ENCODE measurements around the gene SLIT3. TPM values are rescaled to one million over a fixed set of nuclear protein-coding genes. Genes with fewer than 3 reads are reported as not detected.

Gene SLIT3
- total and polyA plus RNA-seq, 2 donors from 2014 or later: 14.5 to 54.1 TPM

DNA sequence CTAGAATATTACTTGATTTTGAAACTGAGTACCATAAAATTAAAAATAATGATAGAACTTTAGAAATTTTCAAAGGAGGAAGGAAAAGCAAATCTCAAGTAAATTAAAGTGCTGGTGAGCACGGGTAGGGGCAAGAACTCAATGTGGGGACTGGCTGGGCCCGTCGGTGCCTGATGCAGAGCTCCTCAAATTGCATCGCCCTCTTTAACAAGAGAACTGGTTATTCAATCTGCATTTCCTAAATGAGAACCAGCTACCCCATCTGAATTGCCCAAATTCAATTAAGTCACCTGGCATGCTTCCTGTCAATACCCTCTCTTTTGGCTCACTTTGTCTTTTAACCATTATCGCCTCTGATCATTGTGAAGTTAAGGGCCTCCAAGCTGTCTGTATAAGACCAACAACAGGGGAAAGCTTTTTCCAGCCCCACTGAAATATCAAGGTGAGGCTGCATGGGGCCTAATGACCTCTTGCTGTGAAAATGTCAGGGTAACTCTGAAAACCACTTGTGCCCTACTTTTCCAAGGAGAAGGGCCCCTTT is 316.7 kb downstream of the SLIT3 start:
- no peak for FAIRE-seq
- H3K9me3 ChIP-seq (ENCODE audit: control insufficient read depth in 2 of 3, insufficient read depth in 1 of 3, low read length in 3 of 3): no peaks in the 10 kb centered on the region
- DNase-seq: no peak
- intact Hi-C loops (cut with DNase I): loop anchor here (10.0 kb wide), 1 partner anchor 311 kb away; no protein-coding TSS in a partner anchor
- no peak overlapping the region for H3K27ac ChIP-seq (ENCODE audit: low read depth in 2 of 2, low read length in 2 of 2)
- H3K4me1 ChIP-seq (ENCODE audit: control insufficient read depth in 2 of 3, insufficient read depth in 2 of 3, low read depth in 1 of 3, low read length in 3 of 3): no peaks in the 10 kb centered on the region
- no peaks in the 10 kb centered on the region for H3K27me3 ChIP-seq (ENCODE audit: control insufficient read depth, insufficient read depth, low read length)
- H3K9ac ChIP-seq (ENCODE audit: low read length in 3 of 3): no peak overlapping the region
- H3K36me3 ChIP-seq (ENCODE audit: control insufficient read depth in 2 of 3, insufficient read depth in 3 of 3, low read length in 3 of 3): no peaks in the 10 kb centered on the region
- H3K4me3 ChIP-seq (ENCODE audit: low read length in 3 of 3): no peak overlapping the region
- TF ChIP-seq, protein P1, sequence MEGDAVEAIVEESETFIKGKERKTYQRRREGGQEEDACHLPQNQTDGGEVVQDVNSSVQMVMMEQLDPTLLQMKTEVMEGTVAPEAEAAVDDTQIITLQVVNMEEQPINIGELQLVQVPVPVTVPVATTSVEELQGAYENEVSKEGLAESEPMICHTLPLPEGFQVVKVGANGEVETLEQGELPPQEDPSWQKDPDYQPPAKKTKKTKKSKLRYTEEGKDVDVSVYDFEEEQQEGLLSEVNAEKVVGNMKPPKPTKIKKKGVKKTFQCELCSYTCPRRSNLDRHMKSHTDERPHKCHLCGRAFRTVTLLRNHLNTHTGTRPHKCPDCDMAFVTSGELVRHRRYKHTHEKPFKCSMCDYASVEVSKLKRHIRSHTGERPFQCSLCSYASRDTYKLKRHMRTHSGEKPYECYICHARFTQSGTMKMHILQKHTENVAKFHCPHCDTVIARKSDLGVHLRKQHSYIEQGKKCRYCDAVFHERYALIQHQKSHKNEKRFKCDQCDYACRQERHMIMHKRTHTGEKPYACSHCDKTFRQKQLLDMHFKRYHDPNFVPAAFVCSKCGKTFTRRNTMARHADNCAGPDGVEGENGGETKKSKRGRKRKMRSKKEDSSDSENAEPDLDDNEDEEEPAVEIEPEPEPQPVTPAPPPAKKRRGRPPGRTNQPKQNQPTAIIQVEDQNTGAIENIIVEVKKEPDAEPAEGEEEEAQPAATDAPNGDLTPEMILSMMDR (IDR thresholded peaks at IDR 0.05; ENCODE audit: borderline replicate concordance, extremely low read depth, insufficient read depth): no peak

- no peak overlapping the region for H3K4me3 ChIP-seq (ENCODE audit: low read length in 3 of 3)
- H3K27ac ChIP-seq (ENCODE audit: low read depth in 2 of 2, low read length in 2 of 2): no peak overlapping the region
- H3K9me3 ChIP-seq (ENCODE audit: control insufficient read depth in 2 of 3, insufficient read depth in 1 of 3, low read length in 3 of 3): no peaks in the 10 kb centered on the region
- H3K27me3 ChIP-seq (ENCODE audit: control insufficient read depth, insufficient read depth, low read length): no peaks in the 10 kb centered on the region
- intact Hi-C loops (cut with DNase I): no loop called here
- no peaks in the 10 kb centered on the region for H3K36me3 ChIP-seq (ENCODE audit: control insufficient read depth in 2 of 3, insufficient read depth in 3 of 3, low read length in 3 of 3)
- DNase-seq (no peak), FAIRE-seq (no peak)
- TF ChIP-seq, protein P1 (IDR thresholded peaks at IDR 0.05; ENCODE audit: borderline replicate concordance, extremely low read depth, insufficient read depth): no peak
- H3K9ac ChIP-seq (ENCODE audit: low read length in 3 of 3): no peak overlapping the region
- peaks cover 5 to 11% (median 5%) of the 10 kb centered on the region in 3 donors for H3K4me1 ChIP-seq (ENCODE audit: control insufficient read depth in 2 of 3, insufficient read depth in 2 of 3, low read depth in 1 of 3, low read length in 3 of 3)
Measured at GRCh38 chr5:168979135-168979534, 321.8 kb downstream of the SLIT3 start.

DNA sequence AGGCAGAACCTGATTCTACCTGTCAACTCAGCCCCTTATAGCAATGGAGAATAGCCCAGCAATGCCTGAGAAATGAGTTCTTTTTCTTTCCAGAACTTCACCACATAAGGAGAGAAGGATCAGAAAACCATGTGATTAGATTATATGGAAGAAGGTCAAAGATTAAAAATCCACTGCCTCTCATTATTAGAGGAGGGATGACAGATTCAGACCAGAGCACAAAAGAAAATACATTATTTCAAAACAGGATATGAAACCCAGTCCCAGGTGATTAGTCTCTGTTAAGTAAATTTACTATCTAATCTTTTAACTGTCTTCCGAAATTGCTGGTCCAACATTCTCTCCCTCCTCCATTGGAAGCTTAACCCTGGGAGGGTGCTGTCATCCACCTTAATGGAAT is 322.4 kb downstream of the SLIT3 start:
- no peaks in the 10 kb centered on the region for H3K36me3 ChIP-seq (ENCODE audit: control insufficient read depth in 2 of 3, insufficient read depth in 3 of 3, low read length in 3 of 3)
- no peak overlapping the region for H3K27ac ChIP-seq (ENCODE audit: low read depth in 2 of 2, low read length in 2 of 2)
- TF ChIP-seq, protein P1 (IDR thresholded peaks at IDR 0.05; ENCODE audit: borderline replicate concordance, extremely low read depth, insufficient read depth): no peak
- no peaks in the 10 kb centered on the region for H3K9me3 ChIP-seq (ENCODE audit: control insufficient read depth in 2 of 3, insufficient read depth in 1 of 3, low read length in 3 of 3)
- no peak overlapping the region for H3K4me3 ChIP-seq (ENCODE audit: low read length in 3 of 3)
- H3K9ac ChIP-seq (ENCODE audit: low read length in 3 of 3): no peak overlapping the region
- FAIRE-seq (no peak), DNase-seq (no peak)
- no peaks in the 10 kb centered on the region for H3K27me3 ChIP-seq (ENCODE audit: control insufficient read depth, insufficient read depth, low read length)
- intact Hi-C loops (cut with DNase I): no loop called here
- peaks cover 5 to 11% (median 5%) of the 10 kb centered on the region in 3 donors for H3K4me1 ChIP-seq (ENCODE audit: control insufficient read depth in 2 of 3, insufficient read depth in 2 of 3, low read depth in 1 of 3, low read length in 3 of 3)

GRCh38 chr5:168978015-168978414 is 322.9 kb downstream of the SLIT3 start:
- Histone ChIP-seq H3K27ac (ENCODE audit: low read depth in 2 of 2, low read length in 2 of 2) (no peak overlapping the region), H3K36me3 (ENCODE audit: control insufficient read depth in 2 of 3, insufficient read depth in 3 of 3, low read length in 3 of 3) (no peaks in the 10 kb centered on the region), H3K9ac (ENCODE audit: low read length in 3 of 3) (no peak overlapping the region), H3K4me3 (ENCODE audit: low read length in 3 of 3) (no peak overlapping the region), H3K27me3 (ENCODE audit: control insufficient read depth, insufficient read depth, low read length) (no peaks in the 10 kb centered on the region), H3K4me1 (ENCODE audit: control insufficient read depth in 2 of 3, insufficient read depth in 2 of 3, low read depth in 1 of 3, low read length in 3 of 3) (peaks cover 5 to 11% (median 5%) of the 10 kb centered on the region in 3 donors), H3K9me3 (ENCODE audit: control insufficient read depth in 2 of 3, insufficient read depth in 1 of 3, low read length in 3 of 3) (no peaks in the 10 kb centered on the region)
- DNase-seq (no peak), FAIRE-seq (no peak)
- TF ChIP-seq, protein P1 (IDR thresholded peaks at IDR 0.05; ENCODE audit: borderline replicate concordance, extremely low read depth, insufficient read depth): no peak
- intact Hi-C loops (cut with DNase I): no loop called here
